GM12801 (cell line): Measurements from ENCODE around the gene PDZD2.

Experiments used
- CTCF ChIP-seq: IDR thresholded peaks from one replicate; pipeline ENCODE4 v1.5.1; 2011; ENCODE audit warnings: control low read depth; ENCODE audit not compliant: insufficient read length; ENCODE audit errors: extremely low read depth

PDZD2 gene

DNA sequence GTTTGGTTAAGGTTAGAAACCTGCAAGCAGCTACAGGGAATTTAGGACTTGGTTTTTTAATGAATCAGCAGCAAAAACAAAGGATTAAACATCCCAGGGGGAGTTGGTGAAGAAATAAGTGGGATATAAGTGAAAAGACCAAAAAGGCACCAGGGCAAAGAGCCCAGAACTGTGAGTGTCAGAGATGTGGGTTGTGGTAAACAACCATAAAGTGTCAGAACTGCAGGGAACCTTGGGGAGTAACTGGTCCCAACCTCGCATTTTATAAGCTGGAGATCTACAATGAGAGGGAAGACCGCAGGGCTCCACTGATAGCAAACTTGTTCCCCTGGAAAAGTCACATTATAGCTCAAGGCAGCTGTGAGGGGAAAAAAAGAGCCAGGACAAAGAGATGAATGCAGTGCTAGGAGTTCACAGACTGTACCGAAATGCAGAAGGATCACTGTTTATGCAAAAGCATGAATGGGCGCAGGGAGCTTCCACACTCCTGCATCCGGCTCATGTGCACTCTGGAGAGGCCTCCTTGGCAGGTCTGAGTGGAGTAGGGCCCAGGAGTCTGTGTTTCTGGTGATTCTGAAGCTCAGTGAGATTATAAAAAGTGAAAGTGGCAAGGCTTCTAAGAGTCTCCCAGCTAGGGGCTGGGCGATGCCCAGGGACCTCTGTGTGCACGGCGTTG lies 378.9 kb downstream of the PDZD2 start:
- no peak for TF ChIP-seq CTCF

DNA sequence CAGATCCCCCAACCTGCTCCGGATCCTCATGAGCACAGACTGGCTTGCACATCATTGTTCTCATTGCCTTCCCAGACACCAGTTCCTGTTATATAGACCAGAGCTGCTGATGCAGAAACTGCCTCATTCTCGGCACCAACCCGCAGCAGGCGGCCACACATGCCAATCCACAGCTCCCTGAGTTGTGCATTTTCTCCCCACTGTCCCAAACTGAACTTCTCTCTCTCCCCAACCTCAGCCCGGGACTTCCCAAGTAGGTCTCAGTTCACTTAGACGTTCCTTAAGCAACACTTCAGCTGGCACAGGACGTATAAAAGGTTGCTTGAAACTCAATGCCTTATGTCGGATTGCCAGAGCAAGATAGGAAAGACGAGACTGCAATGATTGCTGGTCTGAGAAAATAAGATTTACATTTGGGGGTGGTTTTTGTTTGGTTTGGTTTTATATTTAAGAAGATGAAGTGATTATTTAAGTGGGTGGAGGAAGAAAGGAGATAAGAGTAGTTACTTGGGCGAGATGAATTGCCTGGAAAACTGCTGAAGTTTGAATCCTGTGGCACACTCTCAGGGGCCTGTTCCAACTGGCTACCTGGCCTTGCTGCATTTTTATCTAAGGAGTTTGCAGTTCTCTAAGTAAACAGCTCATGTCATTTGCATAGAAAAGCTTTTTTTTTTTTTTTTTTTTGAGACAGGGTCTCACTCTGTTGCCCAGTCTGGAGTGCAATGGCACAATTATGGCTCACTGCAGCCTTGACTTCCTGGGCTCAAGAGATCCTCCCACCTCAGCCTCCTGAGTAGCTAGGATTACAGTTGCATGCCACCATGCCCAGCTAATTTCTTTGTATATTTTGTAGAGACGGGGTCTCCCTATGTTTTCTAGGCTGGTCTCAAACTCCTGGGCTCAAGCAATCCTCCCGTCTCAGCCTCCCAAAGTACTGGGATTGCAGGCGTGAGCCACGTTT lies 379.8 kb downstream of the PDZD2 start:
- TF ChIP-seq CTCF = no peak

DNA sequence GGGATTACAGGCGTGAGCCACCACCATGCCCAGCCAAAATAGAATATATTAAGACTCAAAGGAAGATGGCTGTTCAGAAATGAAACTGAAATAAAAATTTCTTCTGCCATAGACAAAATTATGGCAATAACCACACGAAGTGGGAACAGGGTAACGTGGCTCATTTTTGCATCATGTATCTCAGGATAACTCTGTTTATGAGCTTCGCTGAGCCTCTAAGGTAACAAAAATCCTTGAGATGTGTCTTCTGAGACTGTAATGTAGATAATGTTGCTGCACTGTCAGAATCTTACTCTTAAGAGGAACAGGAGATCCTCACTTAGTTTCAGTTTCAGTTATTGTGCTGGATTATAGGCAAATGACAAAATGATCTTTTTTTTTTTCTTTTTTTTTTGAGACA lies 381.3 kb downstream of the PDZD2 start:
- TF ChIP-seq CTCF = no peak

DNA sequence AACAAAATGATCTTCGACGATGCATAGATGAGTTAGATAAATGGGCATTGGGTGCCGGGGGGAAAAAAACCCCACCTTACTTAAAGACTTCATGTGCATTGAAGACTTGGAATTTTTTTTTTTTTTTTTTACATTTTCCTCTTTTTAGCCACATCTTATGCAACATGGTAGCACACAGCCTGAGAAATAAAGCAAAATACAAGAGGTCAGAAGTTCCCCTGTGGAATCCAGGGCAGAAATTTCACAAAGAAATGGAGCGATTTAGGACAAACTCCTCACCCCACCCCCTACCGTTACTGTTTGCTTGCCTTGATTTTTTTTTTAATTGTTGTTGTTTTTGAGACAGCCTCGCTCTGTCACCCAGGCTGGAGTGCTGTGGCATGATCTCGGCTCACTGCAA lies 382.0 kb downstream of the PDZD2 start:
- no peak for TF ChIP-seq CTCF

- no peak for TF ChIP-seq CTCF
These were observed 382.8 kb downstream of the PDZD2 start for GRCh38 chr5:32021771-32022170.

GRCh38 chr5:32022638-32023037 lies 383.7 kb downstream of the PDZD2 start:
- no peak for TF ChIP-seq CTCF

- no peak for TF ChIP-seq CTCF
These were observed 384.9 kb downstream of the PDZD2 start for GRCh38 chr5:32023816-32024215.
